Peyer's patch (tissue), 4 donors: ENCODE data around the gene BLTP3A. TPM values are rescaled to one million over a fixed set of nuclear protein-coding genes. Genes with fewer than 3 reads are reported as not detected.
A peak's percentile ranks its signal among the peaks of the same experiment; 100 is the strongest.
"Not testable (repeated sequence)": the region's sequence is repeated elsewhere in the genome, so short reads cannot be mapped to it uniquely, and the experiment has no call there.

ENCODE experiments used
- DNase-seq, 3 donors: peaks; one replicate each; pipeline ENCODE4 v3.0.0-alpha.2; 2017 to 2019
- H3K27ac ChIP-seq, 4 donors: fragments of 200-600 bp; sonication (generic); one replicate each; pipeline ENCODE4 v1.5.1; 2016 to 2019
- H3K27me3 ChIP-seq, 2 donors: fragments of 200-600 bp; sonication (generic); one replicate each; pipeline ENCODE4 v1.5.1; 2019
- H3K36me3 ChIP-seq, 3 donors: fragments of 200-600 bp; sonication (generic); one replicate each; pipeline ENCODE4 v1.5.1; 2016 to 2019
- H3K4me1 ChIP-seq, 4 donors: fragments of 200-600 bp; sonication (generic); one replicate each; pipeline ENCODE4 v1.5.1; 2016 to 2019
- H3K4me3 ChIP-seq, 4 donors: fragments of 200-600 bp; sonication (generic); 1 replicate in 3 of 4; 2 replicates in 1 of 4; pipeline ENCODE4 v1.5.1; 2016 to 2019; ENCODE audit warnings: mild to moderate bottlenecking in 1 of 4
- H3K9me3 ChIP-seq, 4 donors: fragments of 200-600 bp; sonication (generic); one replicate each; pipeline ENCODE4 v1.5.1; 2016 to 2019; ENCODE audit warnings: mild to moderate bottlenecking in 1 of 4
- POLR2A ChIP-seq, 2 donors: fragments of 450-650 bp; IDR thresholded peaks; one replicate each; pipeline ENCODE4 v1.5.1; 2017; ENCODE audit warnings: antibody characterized with exemption in 2 of 2, mild to moderate bottlenecking in 2 of 2, moderate library complexity in 2 of 2
- total RNA-seq, 4 donors: library from RNA; depleted of rRNA; stranded (reverse); fragments of >200 nt; gene quantifications; one replicate each; pipeline ENCODE4 v1.1.0, GENCODE V29; 2016
- TF ChIP-seq, protein P1 (sequence below), 6 experiments: fragments of 450-650 bp in 4 of 6; fragments of 200-600 bp in 2 of 6; sonication (generic) in 1 of 6; IDR thresholded peaks; one replicate each; pipeline ENCODE4 v1.5.1; 2017 to 2019; ENCODE audit warnings: antibody characterized with exemption in 6 of 6, mild to moderate bottlenecking in 3 of 6, moderate library complexity in 1 of 6

The BLTP3A gene
- total RNA-seq, 4 donors from 2014 or later = 10.2 to 13.2 (median 10.9) TPM

DNA sequence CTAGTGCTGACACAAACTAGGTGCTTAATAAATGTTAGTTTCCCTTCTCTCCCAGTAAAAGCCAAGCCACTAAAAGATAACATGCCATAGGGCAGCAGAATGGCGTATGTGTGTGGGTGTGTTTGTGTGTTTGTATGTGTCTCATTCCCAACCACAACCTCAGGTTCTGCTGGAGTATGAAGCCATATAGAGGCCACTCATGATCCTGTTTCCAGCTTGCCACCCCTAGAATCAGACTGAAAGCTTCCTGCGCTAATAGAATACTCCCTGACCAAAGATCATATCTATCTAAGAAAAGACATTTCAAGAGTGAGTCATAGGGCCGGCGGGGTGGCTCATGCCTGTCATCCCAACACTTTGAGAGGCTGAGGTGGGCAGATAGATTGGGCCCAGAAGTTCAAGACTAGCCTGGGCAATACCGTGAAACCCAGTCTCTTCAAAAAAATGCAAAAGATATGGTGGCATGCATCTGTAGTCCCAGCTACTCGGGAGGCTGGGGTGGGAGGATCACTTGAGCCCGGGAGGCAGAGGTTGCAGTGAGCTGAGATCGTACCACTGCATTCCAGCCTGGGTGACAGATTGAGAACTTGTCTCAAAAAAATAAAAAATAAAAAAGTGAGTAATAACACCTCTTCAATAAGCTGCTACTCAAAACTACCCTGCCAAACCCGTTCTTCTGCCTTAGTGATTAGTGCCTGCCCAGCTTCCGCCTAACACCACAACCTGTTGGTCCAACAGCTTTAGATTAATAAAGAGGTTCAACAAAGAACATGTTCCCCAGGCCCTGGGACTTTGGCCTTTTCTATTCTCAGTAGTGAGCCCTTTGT lies 46.4 kb upstream of the BLTP3A start:
- Histone ChIP-seq H3K4me3 (peak overlapping the region in 1 of 4 donors; percentile 7), H3K9me3 (no peaks in the 10 kb centered on the region), H3K4me1 (peaks cover 0 to 17% (median 0%) of the 10 kb centered on the region in 4 donors), H3K27ac (peak overlapping the region in 3 of 4 donors; percentile 68 to 94 (median 92)), H3K36me3 (no peaks in the 10 kb centered on the region), H3K27me3 (no peaks in the 10 kb centered on the region)
- peak in 2 of 3 donors; percentile 65 to 79 for DNase-seq
- TF ChIP-seq POLR2A (IDR thresholded peaks at IDR 0.05) = peak in 1 of 2 donors; percentile 40
- TF ChIP-seq, protein P1, sequence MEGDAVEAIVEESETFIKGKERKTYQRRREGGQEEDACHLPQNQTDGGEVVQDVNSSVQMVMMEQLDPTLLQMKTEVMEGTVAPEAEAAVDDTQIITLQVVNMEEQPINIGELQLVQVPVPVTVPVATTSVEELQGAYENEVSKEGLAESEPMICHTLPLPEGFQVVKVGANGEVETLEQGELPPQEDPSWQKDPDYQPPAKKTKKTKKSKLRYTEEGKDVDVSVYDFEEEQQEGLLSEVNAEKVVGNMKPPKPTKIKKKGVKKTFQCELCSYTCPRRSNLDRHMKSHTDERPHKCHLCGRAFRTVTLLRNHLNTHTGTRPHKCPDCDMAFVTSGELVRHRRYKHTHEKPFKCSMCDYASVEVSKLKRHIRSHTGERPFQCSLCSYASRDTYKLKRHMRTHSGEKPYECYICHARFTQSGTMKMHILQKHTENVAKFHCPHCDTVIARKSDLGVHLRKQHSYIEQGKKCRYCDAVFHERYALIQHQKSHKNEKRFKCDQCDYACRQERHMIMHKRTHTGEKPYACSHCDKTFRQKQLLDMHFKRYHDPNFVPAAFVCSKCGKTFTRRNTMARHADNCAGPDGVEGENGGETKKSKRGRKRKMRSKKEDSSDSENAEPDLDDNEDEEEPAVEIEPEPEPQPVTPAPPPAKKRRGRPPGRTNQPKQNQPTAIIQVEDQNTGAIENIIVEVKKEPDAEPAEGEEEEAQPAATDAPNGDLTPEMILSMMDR (IDR thresholded peaks at IDR 0.05) = no peak

DNA sequence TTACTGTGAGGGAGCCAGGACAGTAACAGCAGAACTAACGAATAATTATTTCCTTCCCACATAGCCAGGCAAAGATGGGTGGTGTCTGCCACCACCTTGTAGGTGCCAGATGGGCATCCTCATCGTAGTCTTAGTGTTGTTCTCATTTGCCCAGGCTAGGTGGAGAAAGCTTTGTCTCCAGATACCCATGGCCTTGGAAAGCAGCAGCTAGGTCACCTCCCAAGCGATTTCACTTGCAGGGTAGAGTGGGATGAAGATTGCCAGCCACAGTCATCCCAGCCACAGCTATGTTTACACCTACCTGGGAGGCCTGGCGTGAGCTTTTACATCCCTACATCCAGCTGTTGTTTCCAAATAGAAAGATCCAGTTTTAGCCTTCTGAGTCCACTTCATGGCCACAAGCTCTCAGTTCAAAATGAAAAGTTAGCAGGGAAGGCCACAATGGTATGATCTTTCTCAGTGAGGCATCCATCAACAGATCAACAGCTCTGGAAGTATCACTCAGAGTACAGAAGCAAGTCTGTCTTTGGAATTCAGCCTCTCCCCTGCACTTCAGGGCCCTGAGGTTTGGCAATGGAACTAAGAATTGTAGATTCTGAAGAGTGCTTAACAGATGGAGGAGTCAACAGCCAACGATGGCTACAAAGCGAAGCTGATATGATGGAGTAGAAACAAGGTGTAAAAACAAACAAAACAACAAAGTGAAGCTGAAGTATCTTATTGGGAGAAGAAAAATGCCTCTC lies 45.6 kb upstream of the BLTP3A start:
- peaks cover 0 to 17% (median 0%) of the 10 kb centered on the region in 4 donors for H3K4me1 ChIP-seq
- no peaks in the 10 kb centered on the region for H3K36me3 ChIP-seq
- no peak overlapping the region for H3K4me3 ChIP-seq
- H3K9me3 ChIP-seq = no peaks in the 10 kb centered on the region
- no peak for TF ChIP-seq POLR2A (IDR thresholded peaks at IDR 0.05)
- TF ChIP-seq, protein P1 (IDR thresholded peaks at IDR 0.05) = no peak
- peak in 1 of 3 donors; percentile 53 for DNase-seq
- peak overlapping the region in 2 of 4 donors; percentile 92 to 94 for H3K27ac ChIP-seq
- no peaks in the 10 kb centered on the region for H3K27me3 ChIP-seq

DNA sequence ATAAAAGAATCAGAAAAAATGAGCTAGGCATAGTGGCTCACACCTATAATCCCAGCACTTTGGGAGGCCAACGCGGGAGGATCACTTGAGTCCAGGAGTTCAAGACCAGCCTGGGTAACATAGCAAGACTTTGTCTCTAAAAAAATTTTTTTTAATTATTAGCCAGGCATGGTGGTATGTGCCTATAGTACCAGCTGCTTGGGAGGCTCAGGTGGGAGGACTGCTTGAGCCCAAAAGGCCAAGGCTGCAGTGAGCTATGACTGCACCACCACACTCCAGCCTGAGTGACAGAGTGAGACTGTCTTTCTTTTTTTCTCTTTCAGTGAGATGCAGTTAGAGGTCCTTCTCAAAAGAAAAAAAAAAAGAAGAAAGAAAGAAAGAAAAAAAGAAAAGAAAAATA lies 43.1 kb upstream of the BLTP3A start:
- H3K9me3 ChIP-seq = no peaks in the 10 kb centered on the region
- H3K27ac ChIP-seq = no peak overlapping the region
- no peaks in the 10 kb centered on the region for H3K27me3 ChIP-seq
- no peak overlapping the region for H3K4me3 ChIP-seq
- peaks cover 0 to 17% (median 0%) of the 10 kb centered on the region in 4 donors for H3K4me1 ChIP-seq
- no peak for DNase-seq
- TF ChIP-seq, protein P1 (IDR thresholded peaks at IDR 0.05) = no peak
- no peak for TF ChIP-seq POLR2A (IDR thresholded peaks at IDR 0.05)
- no peaks in the 10 kb centered on the region for H3K36me3 ChIP-seq

DNA sequence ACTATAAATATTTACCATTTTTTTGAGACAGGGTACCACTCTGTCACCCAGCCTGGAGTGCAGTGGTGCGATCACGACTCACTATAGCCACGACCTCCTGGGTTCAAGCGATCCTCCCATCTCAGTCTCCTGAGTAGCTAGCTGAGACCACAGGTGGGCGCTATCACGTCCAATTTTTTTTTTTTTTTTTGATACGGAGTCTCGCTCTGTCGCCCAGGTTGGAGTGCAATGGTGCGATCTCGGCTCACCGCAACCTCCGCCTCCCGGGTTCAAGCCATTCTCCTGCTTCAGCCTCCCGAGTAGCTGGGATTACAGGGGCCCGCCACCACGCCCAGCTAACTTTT lies 35.4 kb upstream of the BLTP3A start:
- not testable (repeated sequence) for H3K9me3 ChIP-seq, H3K27me3 ChIP-seq, DNase-seq, H3K36me3 ChIP-seq, H3K4me1 ChIP-seq
- Histone ChIP-seq H3K27ac (peak overlapping the region; percentile 83 to 95 (median 92)), H3K4me3 (peak overlapping the region; percentile 62 to 93 (median 78))
- TF ChIP-seq, protein P1 (IDR thresholded peaks at IDR 0.05) = peak in 5 of 6 experiments; percentile 3 to 61 (median 40)

DNA sequence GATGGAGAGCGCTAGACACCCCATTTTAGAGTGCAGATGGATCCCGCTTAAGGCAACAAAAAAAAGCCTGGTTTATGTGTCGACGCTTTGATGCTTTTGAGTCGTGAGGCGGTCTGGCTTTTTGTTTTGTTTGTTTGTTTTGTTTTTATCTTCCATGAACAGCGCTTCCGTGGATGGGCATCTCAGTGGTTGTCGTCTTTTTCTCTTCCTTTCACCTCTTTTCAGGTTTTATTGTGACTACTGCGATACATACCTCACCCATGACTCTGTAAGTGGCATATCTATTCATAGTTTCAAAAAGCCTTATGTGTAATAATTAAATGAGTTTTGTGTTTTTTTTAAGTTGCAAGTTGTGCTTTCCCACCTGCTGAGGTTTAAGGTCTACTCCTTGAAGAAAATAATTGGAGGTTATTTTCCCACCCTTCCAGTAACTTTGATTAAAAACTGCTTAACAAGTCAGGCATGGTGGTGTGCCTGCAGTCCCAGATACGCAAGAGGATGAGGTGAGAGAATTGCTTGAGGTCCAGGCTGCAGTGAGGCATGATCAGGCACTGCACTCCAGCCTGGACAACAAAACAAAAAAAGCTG lies 34.1 kb upstream of the BLTP3A start:
- H3K27me3 ChIP-seq = no peaks in the 10 kb centered on the region
- DNase-seq = no peak
- H3K4me3 ChIP-seq = peak overlapping the region; percentile 62 to 93 (median 78)
- H3K27ac ChIP-seq = peak overlapping the region; percentile 83 to 95 (median 92)
- H3K4me1 ChIP-seq = peaks cover 0 to 6% (median 2%) of the 10 kb centered on the region in 4 donors
- no peaks in the 10 kb centered on the region for H3K9me3 ChIP-seq
- H3K36me3 ChIP-seq = peaks cover 0 to 6% (median 0%) of the 10 kb centered on the region in 3 donors
- TF ChIP-seq, protein P1 (IDR thresholded peaks at IDR 0.05) = no peak
- TF ChIP-seq POLR2A (IDR thresholded peaks at IDR 0.05) = no peak
